ENCODE results near the gene IRF2BPL.

- no peak for TF ChIP-seq EZH2 (IDR thresholded peaks at IDR 0.05; ENCODE audit: borderline replicate concordance, low read length)
- TF ChIP-seq CTCF (conservative IDR thresholded peaks at IDR 0.05 in 1 of 2, IDR thresholded peaks at IDR 0.05 in 1 of 2; ENCODE audit: extremely low read depth in 1 of 2, insufficient read depth in 1 of 2, low read depth in 1 of 2, low read length in 2 of 2): no peak
These were observed 34.8 kb downstream of the IRF2BPL start for GRCh38 chr14:76993752-76994151.

Measured in mammary epithelial cell (primary cell).